NCI-H82 treated with DMSO at 0.1 percent for 48 hours (cell line): Measurements from ENCODE around the gene SCAMP3.

Experiments used
- DNase-seq: peaks from one replicate; lab custom pipeline; 2025; ENCODE audit not compliant: unreplicated experiment; lab: John Stamatoyannopoulos, UW

The SCAMP3 gene

GRCh38 chr1:155207806-155208540 lies 54.2 kb downstream of the SCAMP3 start, which contains the start of gene THBS3:
TSS of gene THBS3 (minus strand) at chr1:155207897. CDS start at chr1:155207876, 21 bp downstream.
- DNase-seq: peak; percentile 41

GRCh38 chr1:155206891-155207805 lies 55.0 kb downstream of the SCAMP3 start:
- peak; percentile 85 for DNase-seq
